Measurements from ENCODE around the gene ARID3A. TPM values are rescaled to one million over a fixed set of nuclear protein-coding genes. Genes with fewer than 3 reads are reported as not detected.

Gene ARID3A
- total RNA-seq, 2 experiments from 2014 or later, result 18.7 to 22.1 TPM

GRCh38 chr19:1010586-1011510 lies 85.0 kb downstream of the ARID3A start:
- ChIA-PET CTCF (interaction anchor here (1.1 to 1.3 kb wide), 2 partner anchors 8 to 9 kb away, joined by 3 read pairs; no protein-coding TSS in a partner anchor), POLR2A (interaction anchor here (1.5 kb wide), 1 partner anchor 9 kb away, joined by 4 read pairs; no protein-coding TSS in a partner anchor)
- Mint-ChIP-seq H3K27ac (no peak overlapping the region), H3K4me1 (ENCODE audit: low read depth) (peaks cover 6% of the 10 kb centered on the region), H3K4me3 (no peak overlapping the region), H3K27me3 (no peaks in the 10 kb centered on the region), H3K36me3 (ENCODE audit: low read depth) (peaks cover 5% of the 10 kb centered on the region), H3K9me3 (no peaks in the 10 kb centered on the region)
- TF ChIP-seq CTCF (IDR thresholded peaks at IDR 0.05), result no peak
- DNase-seq (no peak), ATAC-seq (no peak)
- intact Hi-C loops (cut with micrococcal nuclease), result no loop called here

GRCh38 chr19:1011831-1012333 lies 86.0 kb downstream of the ARID3A start:
- no peak for ATAC-seq

DNA sequence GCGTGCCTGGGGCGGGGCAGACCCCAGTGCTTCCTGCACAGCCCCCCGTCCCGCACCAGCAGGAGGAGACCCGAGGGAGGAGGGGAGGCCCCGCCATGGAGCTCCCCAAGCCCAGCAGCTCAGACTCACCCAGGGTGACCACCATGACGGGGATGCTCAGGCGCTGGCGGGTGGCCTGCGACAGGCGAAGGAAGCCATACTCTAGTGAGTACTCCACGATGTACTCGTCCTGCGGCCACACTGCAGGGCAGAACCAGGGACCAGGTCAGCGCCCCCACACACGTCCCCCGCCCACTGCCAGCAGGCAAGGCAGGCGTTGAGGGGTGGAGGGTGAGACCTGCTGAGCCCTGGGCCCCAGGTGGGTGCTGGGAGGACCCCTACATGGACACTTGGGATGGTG lies 86.5 kb downstream of the ARID3A start:
- H3K4me1 Mint-ChIP-seq (ENCODE audit: low read depth), result peaks cover 16% of the 10 kb centered on the region
- H3K27ac Mint-ChIP-seq, result no peak overlapping the region
- peaks cover 5% of the 10 kb centered on the region for H3K36me3 Mint-ChIP-seq (ENCODE audit: low read depth)
- ATAC-seq (no peak), DNase-seq (no peak)
- POLR2A ChIA-PET, result interaction anchor here (0.6 to 2.4 kb wide), 4 partner anchors 8 to 19 kb away, joined by 3 to 11 read pairs (median 4); no protein-coding TSS in a partner anchor
- H3K9me3 Mint-ChIP-seq, result no peaks in the 10 kb centered on the region
- no peak overlapping the region for H3K4me3 Mint-ChIP-seq
- no peak for TF ChIP-seq CTCF (IDR thresholded peaks at IDR 0.05)
- no peaks in the 10 kb centered on the region for H3K27me3 Mint-ChIP-seq
- intact Hi-C loops (cut with micrococcal nuclease), result no loop called here
- CTCF ChIA-PET, result no interaction called here

More at GRCh38 chr19:1011831-1012333, 86.0 kb downstream of the ARID3A start:
- Mint-ChIP-seq H3K27ac (no peak overlapping the region), H3K36me3 (ENCODE audit: low read depth) (peaks cover 5% of the 10 kb centered on the region), H3K27me3 (no peaks in the 10 kb centered on the region), H3K4me1 (ENCODE audit: low read depth) (peaks cover 12% of the 10 kb centered on the region), H3K4me3 (no peak overlapping the region), H3K9me3 (no peaks in the 10 kb centered on the region)
- DNase-seq, result no peak
- ChIA-PET POLR2A (interaction anchor here (0.6 to 2.4 kb wide), 3 partner anchors 8 to 19 kb away, joined by 3 to 11 read pairs (median 4); no protein-coding TSS in a partner anchor), CTCF (no interaction called here)
- intact Hi-C loops (cut with micrococcal nuclease), result no loop called here
- no peak for TF ChIP-seq CTCF (IDR thresholded peaks at IDR 0.05)

GRCh38 chr19:1013218-1013617 lies 87.4 kb downstream of the ARID3A start:
- Mint-ChIP-seq H3K27ac (no peak overlapping the region), H3K4me1 (ENCODE audit: low read depth) (peaks cover 25% of the 10 kb centered on the region), H3K4me3 (no peak overlapping the region), H3K36me3 (ENCODE audit: low read depth) (peaks cover 5% of the 10 kb centered on the region), H3K9me3 (no peaks in the 10 kb centered on the region), H3K27me3 (no peaks in the 10 kb centered on the region)
- CTCF ChIA-PET, result no interaction called here
- ATAC-seq (no peak), DNase-seq (no peak)
- POLR2A ChIA-PET, result interaction anchor here (1.2 to 2.4 kb wide), 3 partner anchors 9 to 16 kb away, joined by 3 to 11 read pairs (median 4); no protein-coding TSS in a partner anchor
- intact Hi-C loops (cut with micrococcal nuclease), result no loop called here
- no peak for TF ChIP-seq CTCF (IDR thresholded peaks at IDR 0.05)
